ENCODE measurements around the gene NT5DC3.

Gene NT5DC3

DNA sequence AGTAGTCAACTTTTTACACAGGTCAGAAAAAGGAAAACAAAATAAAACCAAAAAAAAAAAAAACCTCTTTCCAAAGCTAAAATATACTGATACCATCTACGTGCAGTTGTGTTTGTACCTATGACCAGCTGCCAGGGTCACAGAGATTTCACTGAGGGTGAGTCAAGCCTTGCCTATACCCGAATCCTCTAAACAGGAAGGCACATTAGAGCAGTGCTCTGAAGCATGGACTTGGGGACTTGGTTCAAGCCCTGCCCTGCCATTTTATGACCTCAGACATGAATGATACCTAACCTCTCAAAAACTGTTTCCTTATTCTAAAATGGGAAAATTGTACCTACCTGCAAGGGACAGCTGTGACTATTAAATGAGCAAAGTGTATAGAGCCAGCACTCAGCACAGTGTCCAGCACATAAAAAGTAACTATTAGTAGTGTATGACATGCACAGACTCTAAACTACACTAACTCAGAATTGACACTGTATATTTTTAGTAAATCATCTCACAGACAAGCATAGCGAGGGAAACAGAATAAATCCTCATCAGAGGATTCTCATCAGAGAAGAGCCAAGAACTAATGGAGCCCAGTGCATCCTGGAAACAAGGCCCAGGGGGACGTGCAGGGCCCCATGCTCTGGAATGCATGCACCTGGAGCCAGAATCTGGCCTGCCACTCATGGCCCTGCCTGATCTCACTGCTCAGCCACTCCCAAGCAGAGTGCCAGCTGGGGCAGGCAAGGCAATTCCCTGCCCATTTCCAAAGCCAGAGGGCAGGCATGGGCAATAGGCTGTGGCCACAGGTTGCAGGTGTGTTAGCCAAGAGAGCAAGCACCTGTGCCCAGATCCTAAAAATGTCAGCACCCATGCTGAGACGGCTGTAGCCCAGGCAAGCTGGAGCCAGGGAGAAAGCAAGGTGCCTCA, 57.0 kb downstream of the NT5DC3 start:
- no peak for DNase-seq
- TF ChIP-seq, protein P1, sequence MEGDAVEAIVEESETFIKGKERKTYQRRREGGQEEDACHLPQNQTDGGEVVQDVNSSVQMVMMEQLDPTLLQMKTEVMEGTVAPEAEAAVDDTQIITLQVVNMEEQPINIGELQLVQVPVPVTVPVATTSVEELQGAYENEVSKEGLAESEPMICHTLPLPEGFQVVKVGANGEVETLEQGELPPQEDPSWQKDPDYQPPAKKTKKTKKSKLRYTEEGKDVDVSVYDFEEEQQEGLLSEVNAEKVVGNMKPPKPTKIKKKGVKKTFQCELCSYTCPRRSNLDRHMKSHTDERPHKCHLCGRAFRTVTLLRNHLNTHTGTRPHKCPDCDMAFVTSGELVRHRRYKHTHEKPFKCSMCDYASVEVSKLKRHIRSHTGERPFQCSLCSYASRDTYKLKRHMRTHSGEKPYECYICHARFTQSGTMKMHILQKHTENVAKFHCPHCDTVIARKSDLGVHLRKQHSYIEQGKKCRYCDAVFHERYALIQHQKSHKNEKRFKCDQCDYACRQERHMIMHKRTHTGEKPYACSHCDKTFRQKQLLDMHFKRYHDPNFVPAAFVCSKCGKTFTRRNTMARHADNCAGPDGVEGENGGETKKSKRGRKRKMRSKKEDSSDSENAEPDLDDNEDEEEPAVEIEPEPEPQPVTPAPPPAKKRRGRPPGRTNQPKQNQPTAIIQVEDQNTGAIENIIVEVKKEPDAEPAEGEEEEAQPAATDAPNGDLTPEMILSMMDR (IDR thresholded peaks at IDR 0.05; ENCODE audit: low read depth, low read length) = no peak
- Histone ChIP-seq H3K36me3 (peaks cover 14% of the 10 kb centered on the region), H3K9me3 (no peaks in the 10 kb centered on the region), H3K27me3 (no peaks in the 10 kb centered on the region), H3K4me3 (ENCODE audit: low read depth, low read length) (no peak overlapping the region), H3K4me1 (no peaks in the 10 kb centered on the region)

- Histone ChIP-seq H3K36me3 (peaks cover 20% of the 10 kb centered on the region), H3K4me1 (no peaks in the 10 kb centered on the region), H3K4me3 (ENCODE audit: low read depth, low read length) (no peak overlapping the region), H3K27me3 (no peaks in the 10 kb centered on the region), H3K9me3 (no peaks in the 10 kb centered on the region)
- TF ChIP-seq, protein P1 (IDR thresholded peaks at IDR 0.05; ENCODE audit: low read depth, low read length) = no peak
- no peak for DNase-seq
Measured at GRCh38 chr12:103782399-103782798, 58.6 kb downstream of the NT5DC3 start.

DNA sequence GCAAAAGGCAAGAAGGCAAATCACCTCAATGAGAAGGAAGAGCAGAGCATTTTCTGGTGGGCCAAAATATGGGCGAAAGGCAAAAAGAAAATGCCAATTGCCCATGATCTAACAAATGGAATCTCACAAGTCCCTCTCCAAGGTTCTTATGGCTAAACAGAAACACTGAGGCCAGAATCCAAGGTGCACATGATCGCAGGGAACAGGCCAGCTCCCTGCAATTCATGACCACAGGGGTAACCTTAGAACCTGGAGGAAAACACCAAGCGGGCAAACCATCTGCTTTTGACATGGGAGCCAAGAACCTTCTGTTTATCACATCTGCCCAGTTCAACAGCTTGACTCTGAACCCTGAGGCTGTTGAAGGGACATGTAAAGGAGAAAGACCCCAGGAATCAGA, 60.0 kb downstream of the NT5DC3 start:
- H3K4me1 ChIP-seq = no peaks in the 10 kb centered on the region
- no peak overlapping the region for H3K4me3 ChIP-seq (ENCODE audit: low read depth, low read length)
- no peak for DNase-seq
- peaks cover 20% of the 10 kb centered on the region for H3K36me3 ChIP-seq
- H3K27me3 ChIP-seq = no peaks in the 10 kb centered on the region
- TF ChIP-seq, protein P1 (IDR thresholded peaks at IDR 0.05; ENCODE audit: low read depth, low read length) = no peak
- no peaks in the 10 kb centered on the region for H3K9me3 ChIP-seq

GRCh38 chr12:103780093-103780440, 61.0 kb downstream of the NT5DC3 start:
- TF ChIP-seq, protein P1 (IDR thresholded peaks at IDR 0.05; ENCODE audit: low read depth, low read length) = no peak
- no peak overlapping the region for H3K4me3 ChIP-seq (ENCODE audit: low read depth, low read length)
- H3K36me3 ChIP-seq = peaks cover 17% of the 10 kb centered on the region
- no peaks in the 10 kb centered on the region for H3K4me1 ChIP-seq
- no peaks in the 10 kb centered on the region for H3K9me3 ChIP-seq
- DNase-seq = no peak
- no peaks in the 10 kb centered on the region for H3K27me3 ChIP-seq

DNA sequence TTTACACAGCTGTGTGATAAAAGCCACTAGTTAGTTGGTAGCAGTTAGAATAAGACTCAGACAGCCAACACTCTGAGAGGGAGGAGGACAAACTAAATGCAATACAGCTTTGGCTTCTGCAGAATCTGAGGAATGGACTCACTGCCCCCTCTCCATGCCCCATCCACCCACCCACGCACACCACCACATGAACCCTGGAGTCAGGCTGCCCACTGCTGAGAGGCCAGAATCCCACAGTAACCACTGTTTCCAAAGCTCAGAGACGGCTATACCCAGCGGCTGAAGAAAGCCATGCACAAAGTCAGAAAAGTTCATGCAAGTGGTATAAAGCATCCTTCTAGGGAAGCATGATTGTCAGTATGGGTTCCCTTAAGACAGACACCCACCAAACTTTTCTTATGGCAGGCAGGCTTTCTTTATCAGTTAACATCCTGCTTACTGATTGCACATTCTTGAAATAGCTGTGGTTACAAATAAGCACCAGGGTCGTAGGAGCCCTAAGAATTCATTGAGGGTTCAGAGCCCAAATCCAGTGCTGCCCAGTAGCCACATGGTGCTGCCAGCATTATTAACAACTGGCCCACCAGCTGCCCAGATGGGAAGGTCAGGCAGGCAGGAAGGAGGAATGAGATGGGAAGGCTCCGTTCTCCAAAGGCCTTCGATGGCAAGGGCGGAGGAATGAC, 61.5 kb downstream of the NT5DC3 start:
- TF ChIP-seq, protein P1 (IDR thresholded peaks at IDR 0.05; ENCODE audit: low read depth, low read length) = no peak
- H3K27me3 ChIP-seq = no peaks in the 10 kb centered on the region
- H3K36me3 ChIP-seq = peaks cover 12% of the 10 kb centered on the region
- H3K9me3 ChIP-seq = no peaks in the 10 kb centered on the region
- H3K4me3 ChIP-seq (ENCODE audit: low read depth, low read length) = no peak overlapping the region
- DNase-seq = no peak
- H3K4me1 ChIP-seq = no peaks in the 10 kb centered on the region

GRCh38 chr12:103778781-103779180, 62.3 kb downstream of the NT5DC3 start:
- no peak overlapping the region for H3K4me3 ChIP-seq (ENCODE audit: low read depth, low read length)
- peaks cover 9% of the 10 kb centered on the region; the same call in 1 of the 2 replicates for H3K36me3 ChIP-seq
- no peak for DNase-seq
- H3K9me3 ChIP-seq = no peaks in the 10 kb centered on the region
- no peaks in the 10 kb centered on the region for H3K4me1 ChIP-seq
- TF ChIP-seq, protein P1 (IDR thresholded peaks at IDR 0.05; ENCODE audit: low read depth, low read length) = no peak
- H3K27me3 ChIP-seq = no peaks in the 10 kb centered on the region

Measured in BE2C (cell line).